Measurements from ENCODE around the gene CA10.

The CA10 gene

DNA sequence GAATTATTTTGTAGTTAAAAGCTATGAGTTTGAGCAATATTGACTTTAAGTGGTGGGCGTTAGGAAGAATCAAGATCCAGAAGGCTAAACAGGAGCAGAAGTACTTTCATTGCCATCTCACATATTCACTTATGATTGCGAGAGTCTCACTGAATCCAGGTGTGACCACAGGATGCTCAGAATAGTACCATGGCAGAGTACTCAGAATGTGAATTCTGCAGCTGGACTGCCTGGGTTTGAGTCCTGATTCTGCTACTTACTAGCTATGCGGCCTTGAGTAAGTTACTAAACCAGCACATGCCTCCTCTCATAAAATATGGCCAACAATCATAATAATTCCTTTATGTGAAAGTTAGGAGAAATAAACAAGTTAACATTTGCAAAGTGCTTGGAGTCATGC lies 109.5 kb downstream of the CA10 start:
- DNase-seq (ENCODE audit: insufficient read length, low spot score) (no peak), FAIRE-seq (no peak)

DNA sequence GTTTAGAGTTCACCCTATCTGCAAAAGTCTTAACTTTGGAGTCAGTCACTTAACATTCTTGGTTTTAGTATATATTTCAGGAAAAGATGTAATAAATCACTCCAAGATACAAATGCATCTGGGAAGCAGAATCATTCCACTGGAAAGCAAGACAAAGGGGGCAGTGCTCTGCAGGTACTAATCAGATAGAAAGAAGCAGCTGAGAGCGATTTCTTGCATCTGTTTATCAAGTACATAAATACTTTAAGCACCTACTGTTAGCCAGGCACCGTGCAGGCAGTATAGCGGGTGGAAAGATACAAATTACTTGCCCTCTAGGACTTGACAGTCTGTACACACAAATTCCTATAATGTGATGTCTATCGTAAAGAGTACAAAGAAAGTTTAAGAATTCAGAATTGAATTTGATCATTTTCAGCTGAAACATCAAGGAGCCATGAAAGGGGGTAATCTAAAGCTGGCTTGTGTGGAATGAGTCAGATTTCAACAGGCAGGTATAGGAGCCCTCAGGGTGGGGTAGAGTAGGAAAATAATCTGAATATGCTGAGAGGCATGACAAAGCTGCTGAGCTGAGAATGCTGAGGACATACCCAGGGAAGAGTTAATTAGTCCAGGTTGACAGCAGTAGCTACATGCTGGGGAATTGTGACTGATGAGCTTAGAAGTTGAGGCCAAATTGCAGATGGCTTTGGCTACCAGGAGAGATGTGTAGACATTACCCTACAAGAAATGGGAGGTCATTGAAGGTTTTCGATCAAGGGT lies 110.2 kb downstream of the CA10 start:
- DNase-seq (ENCODE audit: insufficient read length, low spot score) (no peak), FAIRE-seq (no peak)

DNA sequence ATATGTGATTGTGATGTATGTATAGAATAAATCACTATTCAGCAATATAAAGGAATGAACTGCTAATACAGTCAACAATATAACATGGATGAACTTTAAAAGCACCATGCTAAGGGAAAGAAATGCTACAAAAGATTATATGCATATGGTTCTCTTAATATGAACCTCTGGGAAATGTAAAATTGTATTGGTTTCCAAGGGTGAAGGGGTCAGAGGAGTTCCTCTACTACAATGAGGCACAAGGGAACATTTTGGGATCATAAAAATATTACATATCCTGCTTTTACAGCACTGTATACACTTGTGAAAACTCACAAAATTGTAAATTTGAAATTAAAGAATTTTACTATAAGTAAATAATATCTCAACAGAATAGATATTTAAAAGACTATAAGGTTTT lies 111.4 kb downstream of the CA10 start:
- FAIRE-seq: no peak

DNA sequence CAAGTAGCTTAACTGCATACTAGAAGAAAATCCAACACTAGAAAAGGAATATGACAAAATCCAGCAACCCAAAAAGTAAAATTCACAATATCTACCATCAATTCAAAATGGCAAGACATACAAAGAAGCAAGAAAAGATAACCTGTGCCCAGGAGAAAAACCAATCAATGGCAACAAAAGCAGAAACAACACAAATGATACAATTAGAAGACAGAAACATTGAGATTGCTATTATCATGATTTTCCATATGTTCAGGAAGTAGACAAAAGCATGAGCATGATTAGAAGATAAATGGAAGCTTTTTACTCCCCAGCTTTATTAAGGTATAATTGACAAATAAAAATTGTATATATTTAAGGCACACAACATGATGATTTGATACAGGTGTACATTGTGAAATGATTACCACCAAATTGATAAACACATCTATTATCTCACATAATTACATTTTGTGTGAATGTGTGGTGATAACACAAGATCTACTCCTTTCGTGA lies 117.3 kb downstream of the CA10 start:
- DNase-seq (ENCODE audit: insufficient read length, low spot score) (no peak), FAIRE-seq (no peak)

More for the DNA sequence above, 111.4 kb downstream of the CA10 start:
- DNase-seq (ENCODE audit: insufficient read length, low spot score): no peak

DNA sequence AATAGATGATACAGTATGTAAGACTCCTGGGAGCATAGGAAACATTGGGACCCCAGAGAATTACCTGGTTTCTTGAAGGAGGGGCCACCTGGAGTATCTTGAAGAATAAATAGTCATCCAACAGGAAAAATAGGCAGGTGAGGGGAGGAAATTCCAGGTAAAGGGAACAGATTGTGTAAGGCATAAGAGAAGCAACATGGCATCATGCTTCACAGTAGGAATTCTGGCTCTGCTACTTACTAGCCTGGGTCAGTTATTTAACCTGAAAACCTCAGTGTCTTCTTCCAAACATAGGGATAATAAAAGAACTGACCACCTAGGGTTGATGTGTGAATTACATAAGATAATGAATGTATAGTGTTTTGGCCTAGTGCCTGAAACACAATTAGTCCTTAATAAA lies 122.1 kb downstream of the CA10 start:
- DNase-seq (ENCODE audit: insufficient read length, low spot score): no peak

GRCh38 chr17:52035336-52035915 lies 123.1 kb downstream of the CA10 start:
- DNase-seq (ENCODE audit: insufficient read length, low spot score) (no peak), FAIRE-seq (no peak)

More for the DNA sequence above, 122.1 kb downstream of the CA10 start:
- FAIRE-seq: no peak

GRCh38 chr17:52032454-52032853 lies 126.1 kb downstream of the CA10 start:
- FAIRE-seq (no peak), DNase-seq (ENCODE audit: insufficient read length, low spot score) (no peak)

DNA sequence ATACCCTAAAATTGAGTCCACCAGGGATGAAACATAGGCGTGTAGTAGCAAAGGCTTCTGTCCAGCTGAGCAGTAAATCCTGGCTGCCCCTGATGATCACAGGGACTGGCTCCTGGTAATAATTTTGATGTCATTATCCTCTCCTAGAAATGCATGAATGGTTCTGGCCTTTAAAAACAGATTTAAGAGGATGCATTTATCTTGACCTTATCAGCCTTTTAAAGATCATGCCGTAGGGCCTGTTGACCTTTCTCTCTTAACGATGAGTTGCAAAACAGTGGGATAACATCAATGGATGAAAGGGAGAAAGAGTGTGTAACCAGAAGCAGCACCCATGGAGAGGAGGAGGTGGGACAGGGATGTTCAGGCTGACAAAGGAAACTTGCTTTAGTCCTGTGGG lies 128.5 kb downstream of the CA10 start:
- no peak for DNase-seq (ENCODE audit: insufficient read length, low spot score)
- FAIRE-seq: no peak

DNA sequence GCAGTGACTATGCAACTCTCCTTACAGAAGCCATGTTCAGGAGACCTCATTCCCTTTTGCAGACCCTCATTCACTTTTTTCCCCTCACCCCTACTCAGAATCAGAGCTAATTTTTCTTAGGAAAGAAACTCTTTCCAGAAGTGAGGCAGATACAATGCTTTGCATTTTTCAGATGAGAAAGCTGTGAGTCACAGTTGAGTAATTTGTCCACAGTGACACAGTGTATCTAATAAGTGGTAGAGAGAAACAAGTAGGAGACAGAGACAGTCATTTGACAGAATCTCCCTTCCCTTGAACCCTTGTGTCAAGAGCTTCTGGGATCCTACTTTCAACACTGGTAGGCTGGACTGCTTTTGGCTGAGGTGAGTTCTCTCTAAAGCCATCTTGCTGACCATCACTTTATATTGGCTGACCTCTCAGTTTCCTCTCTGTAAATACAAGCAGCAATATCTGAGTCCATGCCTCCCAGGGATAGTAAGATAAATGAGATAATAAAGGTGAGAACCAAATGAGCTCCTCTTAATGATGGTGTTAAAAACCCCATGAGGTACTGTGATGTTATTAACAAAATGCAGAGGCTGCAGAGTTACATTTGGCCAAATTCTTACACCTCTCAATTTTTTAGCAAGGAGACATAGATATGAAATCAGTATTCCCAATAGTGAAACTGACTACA lies 130.8 kb downstream of the CA10 start:
- DNase-seq (ENCODE audit: insufficient read length, low spot score) (no peak), FAIRE-seq (no peak)

DNA sequence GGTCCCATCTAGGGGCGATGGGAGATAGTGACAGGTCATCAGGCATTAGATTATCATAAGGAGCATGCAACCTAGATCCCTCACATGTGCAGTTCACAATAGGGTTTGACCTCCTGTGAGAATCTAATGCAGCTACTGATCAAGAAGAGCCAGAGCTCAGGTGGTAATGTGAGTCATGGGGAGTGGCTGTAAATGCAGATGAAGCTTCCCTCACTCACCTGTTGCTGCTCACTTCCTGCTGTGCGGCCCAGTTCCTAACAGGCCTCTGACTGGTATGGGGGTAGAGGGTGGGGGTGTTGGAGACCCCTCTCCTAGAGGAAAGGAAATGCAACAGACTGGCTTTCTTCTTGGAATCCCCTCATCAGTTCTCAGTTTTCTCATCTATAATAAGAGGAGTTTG lies 131.4 kb downstream of the CA10 start:
- DNase-seq (ENCODE audit: insufficient read length, low spot score) (no peak), FAIRE-seq (no peak)

GRCh38 chr17:52026075-52026474 lies 132.4 kb downstream of the CA10 start:
- FAIRE-seq (no peak), DNase-seq (ENCODE audit: insufficient read length, low spot score) (no peak)

GRCh38 chr17:52025236-52025635 lies 133.3 kb downstream of the CA10 start:
- no peak for FAIRE-seq

DNA sequence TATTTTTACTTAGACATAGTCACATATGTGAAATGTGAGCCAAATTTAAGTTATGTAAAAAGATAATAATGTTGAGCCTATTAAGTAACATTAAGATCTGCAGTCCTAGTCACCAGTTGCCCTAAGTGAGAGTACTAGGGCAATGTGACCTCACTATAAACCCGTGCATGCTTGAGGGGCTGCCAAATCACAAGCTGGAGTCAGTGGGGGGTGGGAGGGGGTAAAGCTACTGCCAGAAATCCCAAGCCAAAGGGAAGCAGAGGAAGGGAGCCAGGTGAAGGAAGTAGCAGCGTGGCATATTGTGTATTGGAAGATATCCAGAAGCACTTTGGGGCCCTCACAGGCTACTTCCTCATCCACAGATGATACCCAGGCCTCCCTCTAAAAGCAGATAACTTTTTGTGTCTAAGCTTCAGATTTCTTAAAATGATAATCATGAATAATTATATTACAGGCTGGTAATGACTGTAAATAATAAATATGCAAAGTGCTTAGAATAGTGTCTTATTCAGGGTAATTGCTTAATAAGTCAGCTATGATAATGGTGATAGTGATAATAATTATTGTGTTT lies 134.1 kb downstream of the CA10 start:
- DNase-seq (ENCODE audit: insufficient read length, low spot score) (no peak), FAIRE-seq (no peak)

More at GRCh38 chr17:52025236-52025635, 133.3 kb downstream of the CA10 start:
- no peak for DNase-seq (ENCODE audit: insufficient read length, low spot score)

DNA sequence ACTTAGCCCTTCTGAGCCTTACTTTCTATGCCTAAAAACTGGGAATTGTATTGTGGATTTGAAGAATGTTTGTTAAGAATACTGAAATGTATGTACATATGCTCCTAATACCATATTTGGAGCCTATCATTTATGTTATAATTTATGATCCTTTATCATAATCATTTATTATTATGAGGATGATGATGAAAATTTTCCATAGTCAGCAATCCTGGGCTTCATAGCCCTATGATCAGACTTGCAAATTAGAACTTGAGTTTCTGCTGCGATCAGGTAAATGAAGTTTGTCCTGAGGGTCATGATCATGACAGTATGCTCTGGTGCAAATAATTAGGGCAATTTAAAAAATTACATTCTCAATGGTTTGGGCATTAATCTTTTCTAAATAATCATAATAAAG lies 147.4 kb downstream of the CA10 start:
- DNase-seq (ENCODE audit: insufficient read length, low spot score) (no peak), FAIRE-seq (no peak)

GRCh38 chr17:51999654-52000053 lies 158.9 kb downstream of the CA10 start:
- FAIRE-seq (no peak), DNase-seq (ENCODE audit: insufficient read length, low spot score) (no peak)

- FAIRE-seq (no peak), DNase-seq (ENCODE audit: insufficient read length, low spot score) (no peak)
Observed at GRCh38 chr17:51997723-51998122, 160.8 kb downstream of the CA10 start.

- FAIRE-seq (no peak), DNase-seq (ENCODE audit: insufficient read length, low spot score) (no peak)
Observed at GRCh38 chr17:51995797-51996403, 162.6 kb downstream of the CA10 start.

DNA sequence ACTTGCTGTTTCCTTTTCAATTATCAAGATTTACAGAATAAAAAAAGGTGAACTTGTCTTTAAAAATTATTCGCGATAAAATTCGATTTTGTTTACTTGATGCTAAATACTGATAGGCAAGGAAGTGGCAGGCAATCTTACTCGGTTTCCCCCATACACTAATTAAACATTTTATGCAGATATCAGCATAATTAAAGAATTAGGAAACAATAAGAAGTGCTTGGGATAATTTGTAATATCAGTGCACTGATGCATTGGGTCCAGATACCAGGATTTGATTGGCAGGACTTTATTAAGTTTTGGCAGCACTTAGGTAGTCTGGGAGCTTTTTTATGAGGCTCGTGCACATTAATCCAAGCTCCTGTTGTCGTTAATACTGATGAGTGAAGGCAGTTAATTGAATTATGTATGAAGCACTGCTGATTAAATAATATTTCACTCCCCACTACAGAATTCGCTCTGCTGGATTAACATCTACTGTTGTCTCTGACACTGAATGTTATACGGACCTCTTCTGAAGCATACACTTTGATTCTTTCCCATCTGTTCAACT lies 165.6 kb downstream of the CA10 start:
- FAIRE-seq: no peak
- no peak for DNase-seq (ENCODE audit: insufficient read length, low spot score)

DNA sequence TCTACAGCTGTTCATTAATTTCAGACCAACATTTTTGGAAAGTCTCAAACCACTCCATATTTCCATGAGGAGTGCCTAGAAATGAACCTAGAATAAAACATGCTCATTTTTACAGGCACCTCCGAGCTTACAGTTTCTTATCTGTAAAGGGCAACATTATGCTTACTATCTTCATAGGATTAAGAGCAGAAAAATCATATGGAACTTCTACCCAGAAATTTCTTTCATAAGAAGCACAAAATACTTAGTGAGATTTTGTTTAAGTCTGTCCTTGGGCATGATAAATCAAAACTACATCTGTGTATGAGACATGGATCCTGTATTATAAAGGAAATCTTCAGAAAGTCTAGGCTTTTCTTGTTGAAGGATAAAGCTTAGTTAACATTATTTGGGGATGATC lies 187.4 kb downstream of the CA10 start:
- no peak for DNase-seq (ENCODE audit: insufficient read length, low spot score)
- no peak for FAIRE-seq

- DNase-seq (ENCODE audit: insufficient read length, low spot score) (no peak), FAIRE-seq (no peak)
Observed at GRCh38 chr17:51961689-51962088, 196.8 kb downstream of the CA10 start.

- FAIRE-seq: no peak
- no peak for DNase-seq (ENCODE audit: insufficient read length, low spot score)
Observed at GRCh38 chr17:51957786-51958185, 200.7 kb downstream of the CA10 start.

All from GM19239 (cell line).